Measurements from ENCODE around the gene LSP1. TPM values are rescaled to one million over a fixed set of nuclear protein-coding genes. Genes with fewer than 3 reads are reported as not detected.

Gene LSP1
- total RNA-seq, 2 donors from 2014 or later, result 6.7 to 11.6 TPM

DNA sequence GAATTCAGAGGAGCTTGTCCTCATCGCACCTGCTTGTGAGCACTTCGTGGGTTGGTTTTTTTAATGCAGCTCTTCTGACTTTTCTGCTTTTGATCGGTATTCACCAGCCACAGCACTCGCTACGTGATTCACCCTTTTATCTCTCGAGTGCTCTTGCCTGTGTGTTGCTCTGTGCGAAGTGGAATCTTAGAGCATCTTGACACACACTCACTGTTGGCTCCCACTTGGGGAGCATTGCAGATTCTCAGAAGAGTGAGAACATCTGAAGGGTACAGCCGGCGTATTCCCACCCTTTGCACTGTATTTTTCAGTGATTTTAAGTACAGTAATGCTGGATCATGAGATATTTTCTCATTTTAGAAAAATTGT lies 77.6 kb downstream of the LSP1 start:
- Histone ChIP-seq H3K4me1 (replicated peaks) (no peaks in the 10 kb centered on the region), H3K27ac (no peak overlapping the region), H3K9me3 (no peaks in the 10 kb centered on the region), H3K36me3 (no peaks in the 10 kb centered on the region), H3K27me3 (replicated peaks; ENCODE audit: insufficient read depth) (no peaks in the 10 kb centered on the region), H3K4me3 (no peak overlapping the region)
- WGBS, result 85% methylated on average over 9 of the region's 9 CpGs
- no peak for TF ChIP-seq POLR2A (IDR thresholded peaks at IDR 0.05)
- TF ChIP-seq CTCF (IDR thresholded peaks at IDR 0.05), result no peak
- TF ChIP-seq POLR2AphosphoS5 (IDR thresholded peaks at IDR 0.05), result no peak
- no peak for DNase-seq (ENCODE audit: low spot score)
- intact Hi-C loops (cut with DNase I), result no loop called here

GRCh38 chr11:1931341-1932104 lies 78.6 kb downstream of the LSP1 start:
- no peak for DNase-seq (ENCODE audit: low spot score)
- no peaks in the 10 kb centered on the region for H3K9me3 ChIP-seq
- TF ChIP-seq CTCF (IDR thresholded peaks at IDR 0.05), result no peak
- no peak for TF ChIP-seq POLR2A (IDR thresholded peaks at IDR 0.05)
- no peak for TF ChIP-seq POLR2AphosphoS5 (IDR thresholded peaks at IDR 0.05)
- H3K36me3 ChIP-seq, result no peaks in the 10 kb centered on the region
- no peak overlapping the region for H3K27ac ChIP-seq
- intact Hi-C loops (cut with DNase I), result no loop called here
- whole genome bisulfite sequencing, result 47% methylated on average over 18 of the region's 18 CpGs
- H3K4me1 ChIP-seq (replicated peaks), result no peaks in the 10 kb centered on the region
- no peaks in the 10 kb centered on the region for H3K27me3 ChIP-seq (replicated peaks; ENCODE audit: insufficient read depth)
- no peak overlapping the region for H3K4me3 ChIP-seq

DNA sequence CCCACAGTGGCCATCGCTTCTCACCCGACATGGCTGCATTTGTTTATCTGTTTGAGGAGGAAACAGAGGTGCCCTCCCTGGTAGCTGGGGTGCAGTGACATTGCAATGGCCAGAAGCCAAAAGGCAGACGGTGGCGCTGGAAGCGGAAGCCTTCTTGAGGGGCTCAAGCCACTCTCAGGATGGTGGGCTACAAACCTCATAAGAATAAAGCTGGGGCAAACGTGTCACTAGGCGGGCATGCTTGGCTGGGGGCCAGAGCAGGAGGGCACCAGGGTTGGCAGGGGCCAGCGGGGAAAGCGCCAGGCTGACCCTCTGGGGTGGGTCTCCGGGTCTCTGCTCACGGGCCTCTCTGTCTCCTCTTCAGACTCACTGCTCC lies 79.2 kb downstream of the LSP1 start:
- 86% methylated on average over 11 of the region's 11 CpGs for WGBS
- TF ChIP-seq CTCF (IDR thresholded peaks at IDR 0.05) (no peak), POLR2AphosphoS5 (IDR thresholded peaks at IDR 0.05) (no peak)
- H3K27me3 ChIP-seq (replicated peaks; ENCODE audit: insufficient read depth), result no peaks in the 10 kb centered on the region
- H3K9me3 ChIP-seq, result no peaks in the 10 kb centered on the region
- DNase-seq (ENCODE audit: low spot score), result no peak
- H3K4me3 ChIP-seq, result no peak overlapping the region
- H3K36me3 ChIP-seq, result no peaks in the 10 kb centered on the region
- no peaks in the 10 kb centered on the region for H3K4me1 ChIP-seq (replicated peaks)
- H3K27ac ChIP-seq, result no peak overlapping the region
- intact Hi-C loops (cut with DNase I), result no loop called here

DNA sequence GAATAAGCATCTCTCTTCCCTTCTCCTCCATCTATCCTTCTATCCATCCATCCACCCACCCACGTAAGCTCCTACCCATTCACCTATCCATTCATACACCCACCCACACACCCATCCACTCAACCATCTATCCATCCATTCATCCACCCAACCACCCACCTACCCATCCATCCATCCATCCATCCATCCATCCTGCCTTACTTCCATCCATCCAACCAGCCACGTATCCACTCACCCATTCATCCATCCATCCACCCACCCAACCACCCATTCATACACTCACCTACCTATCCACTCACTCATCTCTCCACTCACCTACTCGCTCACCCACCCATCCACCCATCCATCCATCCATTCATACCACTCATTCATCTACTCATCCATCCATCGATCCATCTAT lies 79.8 kb downstream of the LSP1 start:
- DNase-seq (ENCODE audit: low spot score), result no peak
- H3K9me3 ChIP-seq, result no peaks in the 10 kb centered on the region
- H3K4me3 ChIP-seq, result no peak overlapping the region
- no peaks in the 10 kb centered on the region for H3K4me1 ChIP-seq (replicated peaks)
- H3K27ac ChIP-seq, result no peak overlapping the region
- intact Hi-C loops (cut with DNase I), result no loop called here
- TF ChIP-seq POLR2AphosphoS5 (IDR thresholded peaks at IDR 0.05) (no peak), CTCF (IDR thresholded peaks at IDR 0.05) (no peak), POLR2A (IDR thresholded peaks at IDR 0.05) (no peak)
- no peaks in the 10 kb centered on the region for H3K27me3 ChIP-seq (replicated peaks; ENCODE audit: insufficient read depth)
- H3K36me3 ChIP-seq, result no peaks in the 10 kb centered on the region
- 97% methylated on average over 4 of the region's 4 CpGs for WGBS
